Ramos (cell line): ENCODE results near the gene PLD5.
"Not testable (repeated sequence)": the region's sequence is repeated elsewhere in the genome, so short reads cannot be mapped to it uniquely, and the experiment has no call there.

Source experiments
- in situ Hi-C: fragments of 300-500 bp; cut with MboI; formaldehyde crosslinking; loops from one replicate; pipeline ENCODE4 v1.14.3; 2022; ENCODE audit warnings: low sequenced_read_pairs; ENCODE audit not compliant: unreplicated experiment

Gene PLD5

DNA sequence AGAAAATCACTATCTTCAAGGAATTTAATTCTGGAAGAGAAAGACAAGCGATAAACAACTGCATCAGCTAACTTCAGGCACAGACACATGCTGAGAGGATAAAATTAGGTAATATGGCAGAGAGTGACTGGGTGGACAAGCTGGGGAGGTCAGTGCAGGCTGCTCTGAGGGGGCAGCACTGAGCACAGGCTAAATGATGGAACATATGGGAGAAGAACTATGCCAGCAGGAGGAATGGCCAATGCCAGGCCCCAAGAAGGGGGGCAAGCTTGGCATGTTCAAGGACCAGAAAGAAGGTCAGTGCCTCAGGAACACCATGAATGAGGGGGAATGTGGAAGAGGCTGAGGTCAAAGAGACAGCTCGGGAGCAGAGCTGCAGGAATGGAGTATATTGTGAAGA lies 334.9 kb downstream of the PLD5 start:
- in situ Hi-C loops = no loop called here

- in situ Hi-C loops = no loop called here
Observed at GRCh38 chr1:242187816-242188215, 336.7 kb downstream of the PLD5 start.

- in situ Hi-C loops = no loop called here
Observed at GRCh38 chr1:242187171-242187570, 337.3 kb downstream of the PLD5 start.

DNA sequence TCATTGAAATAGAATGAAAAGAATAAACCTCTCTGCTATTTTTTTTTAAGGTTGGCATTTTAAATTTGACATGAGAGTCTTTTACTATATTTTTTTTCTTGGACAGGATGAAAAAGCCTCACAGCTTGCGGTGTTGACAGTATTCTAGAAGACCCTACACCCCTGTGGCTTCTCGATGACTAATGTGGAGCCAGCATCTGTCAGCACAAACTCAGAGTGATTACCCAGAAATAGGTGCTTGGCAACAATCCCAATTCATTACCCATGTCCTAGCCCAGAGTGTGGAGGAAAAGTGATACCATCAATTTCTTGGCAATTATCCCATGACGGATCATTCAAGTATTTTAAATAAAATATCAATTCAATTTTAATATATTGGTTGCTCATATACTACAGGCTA lies 338.8 kb downstream of the PLD5 start:
- in situ Hi-C loops = no loop called here

- in situ Hi-C loops = no loop called here
Observed at GRCh38 chr1:242184955-242185354, 339.5 kb downstream of the PLD5 start.

DNA sequence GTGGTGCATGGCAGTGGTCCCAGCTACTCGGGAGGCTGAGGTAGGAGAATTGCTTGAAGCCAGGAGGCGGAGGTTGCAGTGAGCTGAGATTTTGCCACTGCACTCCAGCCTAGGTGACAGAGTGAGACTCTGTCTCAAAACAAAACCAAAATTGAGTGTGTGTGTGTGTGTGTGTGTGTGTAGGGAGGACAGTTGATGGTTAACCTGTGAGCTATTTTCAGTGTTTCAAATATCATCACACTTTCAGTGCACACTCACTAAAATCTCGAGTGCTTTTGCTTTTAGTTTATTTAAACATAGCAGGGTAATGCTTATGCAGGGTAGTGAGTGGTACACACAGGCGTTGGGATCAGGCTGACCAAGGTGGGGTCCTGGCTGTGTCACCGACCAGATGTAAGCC lies 344.7 kb downstream of the PLD5 start:
- in situ Hi-C loops = not testable (repeated sequence)

DNA sequence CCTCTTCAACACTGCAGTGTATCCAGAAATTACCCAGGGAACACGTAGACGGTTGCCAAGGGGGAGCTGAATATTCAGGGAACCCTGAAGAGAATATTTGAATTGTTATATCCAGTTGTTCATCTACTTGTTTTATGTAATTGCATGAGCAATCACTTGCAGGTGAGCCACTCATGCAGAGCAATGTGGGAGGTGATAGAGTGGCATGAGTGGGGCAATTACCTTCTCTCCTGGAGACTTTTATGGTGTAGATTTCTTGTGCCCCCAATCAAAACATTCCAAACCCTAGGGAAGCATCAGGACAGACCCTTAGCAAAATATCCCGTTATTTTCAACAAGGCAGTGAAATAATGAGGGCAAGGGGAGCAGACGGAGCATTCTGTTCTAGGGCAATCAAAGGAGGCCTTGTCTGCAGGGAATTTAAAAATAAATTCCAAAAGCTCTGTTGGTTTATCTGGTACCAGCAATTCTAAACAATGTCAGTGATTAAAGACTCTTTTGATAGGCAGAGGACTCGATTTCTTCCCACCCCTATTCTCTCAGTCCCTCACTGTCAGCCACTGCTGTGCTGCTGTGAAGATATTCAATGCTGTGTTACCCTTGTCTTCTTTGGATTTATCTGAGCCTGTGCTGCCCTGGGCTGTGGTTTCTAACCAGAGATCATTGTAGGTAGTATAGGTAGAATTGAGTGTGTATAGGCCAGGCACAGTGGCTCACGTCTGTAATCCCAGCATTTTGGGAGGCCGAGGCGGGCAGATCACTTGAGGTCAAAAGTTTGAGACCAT lies 345.4 kb downstream of the PLD5 start:
- in situ Hi-C loops = no loop called here

- in situ Hi-C loops = no loop called here
Observed at GRCh38 chr1:242178436-242178835, 346.1 kb downstream of the PLD5 start.

GRCh38 chr1:242162140-242162539 lies 362.4 kb downstream of the PLD5 start:
- in situ Hi-C loops = no loop called here

DNA sequence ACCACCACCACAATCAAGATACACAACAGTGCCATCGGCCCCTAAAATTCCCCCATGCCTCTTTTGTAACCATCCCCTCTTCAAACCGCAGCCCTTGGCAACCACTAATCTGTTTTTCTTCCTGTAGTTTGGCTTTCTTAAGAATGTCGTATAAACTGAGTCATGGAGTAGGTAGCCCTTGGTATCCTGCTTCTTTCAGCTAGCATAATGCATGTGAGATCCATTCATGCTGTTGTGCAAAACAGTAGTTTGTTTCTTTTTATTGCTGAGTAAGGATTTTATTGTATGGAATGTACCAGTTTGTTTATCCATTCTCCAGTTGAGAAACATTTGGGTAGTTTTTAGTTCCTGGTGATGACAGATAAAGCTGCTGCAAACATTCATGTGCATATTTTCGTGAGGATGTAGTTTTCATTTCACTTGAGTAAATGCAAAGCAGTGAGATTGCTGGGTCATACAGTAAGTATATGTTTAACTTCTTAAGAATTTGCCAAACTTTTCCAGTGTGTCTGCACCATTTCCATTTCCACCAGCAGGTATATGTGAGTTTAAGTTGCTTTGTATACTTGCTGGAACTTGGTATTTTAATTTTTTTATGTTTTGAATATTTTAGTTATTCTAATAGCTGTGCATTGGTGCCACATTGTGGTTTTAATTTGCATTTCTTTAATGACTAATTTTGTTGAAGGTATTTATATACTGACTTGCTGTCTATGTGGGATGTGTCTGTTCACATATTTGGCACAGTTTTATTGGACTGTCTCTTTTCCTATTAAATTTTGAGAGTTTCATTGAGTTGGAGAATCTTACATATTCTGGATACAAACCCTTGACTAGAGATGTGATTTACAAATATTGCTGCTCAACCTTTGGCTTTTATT lies 377.2 kb downstream of the PLD5 start:
- in situ Hi-C loops = no loop called here

GRCh38 chr1:242146652-242147051 lies 377.8 kb downstream of the PLD5 start:
- in situ Hi-C loops = no loop called here

- in situ Hi-C loops = no loop called here
Observed at GRCh38 chr1:242140836-242141235, 383.7 kb downstream of the PLD5 start.

GRCh38 chr1:242139986-242140385 lies 384.5 kb downstream of the PLD5 start:
- in situ Hi-C loops = no loop called here

DNA sequence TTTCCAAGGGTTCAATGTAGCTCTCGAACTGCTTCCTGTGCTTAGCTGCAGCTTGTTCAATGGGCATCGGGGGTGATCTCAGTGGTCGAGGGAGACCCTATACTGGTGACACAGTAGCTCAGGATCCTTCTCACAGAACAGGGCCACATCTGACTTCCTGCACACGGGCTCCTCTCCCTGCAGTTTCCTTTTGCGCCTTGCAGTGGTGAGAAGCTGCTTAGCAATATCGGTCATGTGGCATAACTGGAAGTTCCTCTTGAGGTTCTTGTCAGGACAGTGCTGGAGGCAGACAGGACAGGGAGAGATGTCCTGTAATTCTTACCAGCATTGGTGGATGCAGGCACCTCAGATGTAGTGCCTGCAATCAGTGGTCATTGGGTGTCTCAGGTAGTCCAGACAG lies 385.1 kb downstream of the PLD5 start:
- in situ Hi-C loops = no loop called here

- in situ Hi-C loops = no loop called here
Observed at GRCh38 chr1:242133796-242134195, 390.7 kb downstream of the PLD5 start.

GRCh38 chr1:242133351-242133750 lies 391.1 kb downstream of the PLD5 start:
- in situ Hi-C loops = no loop called here

DNA sequence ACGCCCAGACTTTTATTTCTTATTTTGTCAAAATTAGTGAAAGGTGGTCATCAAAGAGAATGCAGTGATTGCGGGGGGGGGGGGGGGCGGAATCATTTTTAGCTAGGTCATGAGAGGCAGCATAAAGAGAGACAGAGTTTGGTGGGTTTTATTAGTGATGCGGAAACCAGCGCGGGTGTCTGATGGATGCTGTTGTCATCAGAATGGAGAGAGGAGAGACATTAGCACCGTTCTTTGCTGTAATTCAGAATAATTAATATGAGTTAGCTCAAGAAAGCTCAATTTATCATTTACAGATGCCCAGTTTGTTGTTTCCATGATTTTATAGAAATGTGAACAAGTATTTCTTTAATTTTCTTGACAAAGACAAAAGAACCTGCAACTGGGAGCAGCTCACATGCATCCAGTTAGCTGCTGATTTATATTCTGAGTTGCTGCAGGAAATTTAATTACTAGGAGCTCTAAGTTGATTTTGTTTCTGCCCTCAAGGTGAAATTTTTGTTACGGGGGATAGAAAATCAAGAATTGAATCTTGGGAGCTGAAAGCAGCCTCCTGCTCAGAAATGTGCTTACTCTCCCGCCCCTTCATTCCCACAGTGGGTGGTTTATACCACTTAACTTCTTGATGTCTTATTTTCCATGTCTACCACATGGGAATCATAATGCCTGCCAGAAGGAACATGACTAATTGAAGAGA lies 392.2 kb downstream of the PLD5 start:
- in situ Hi-C loops = no loop called here

DNA sequence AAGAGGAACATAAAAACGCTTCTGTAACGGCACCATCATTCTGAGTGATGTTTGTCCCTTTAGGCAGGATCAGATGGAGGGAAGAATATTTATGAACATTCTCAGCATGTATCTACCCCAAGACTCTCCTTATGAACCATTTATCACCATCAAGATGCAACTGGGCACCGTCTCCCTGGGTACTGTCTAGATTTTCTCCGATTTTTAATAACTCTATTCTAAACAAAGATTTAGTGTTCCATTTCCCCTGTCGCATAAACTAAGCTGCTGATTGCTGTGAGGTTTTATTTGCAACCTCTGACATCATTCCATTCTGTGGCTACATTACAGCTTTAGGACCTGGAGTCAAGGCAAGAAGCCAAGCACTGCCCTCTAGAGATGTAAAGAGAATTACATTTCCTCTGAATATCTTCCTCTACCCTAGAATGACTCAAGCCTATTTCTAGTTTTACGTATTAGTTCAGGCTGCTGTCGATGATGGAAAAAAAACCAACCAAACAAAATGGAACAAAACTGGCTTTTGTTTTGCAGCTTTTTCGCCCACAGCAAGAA lies 395.5 kb downstream of the PLD5 start:
- in situ Hi-C loops = no loop called here

DNA sequence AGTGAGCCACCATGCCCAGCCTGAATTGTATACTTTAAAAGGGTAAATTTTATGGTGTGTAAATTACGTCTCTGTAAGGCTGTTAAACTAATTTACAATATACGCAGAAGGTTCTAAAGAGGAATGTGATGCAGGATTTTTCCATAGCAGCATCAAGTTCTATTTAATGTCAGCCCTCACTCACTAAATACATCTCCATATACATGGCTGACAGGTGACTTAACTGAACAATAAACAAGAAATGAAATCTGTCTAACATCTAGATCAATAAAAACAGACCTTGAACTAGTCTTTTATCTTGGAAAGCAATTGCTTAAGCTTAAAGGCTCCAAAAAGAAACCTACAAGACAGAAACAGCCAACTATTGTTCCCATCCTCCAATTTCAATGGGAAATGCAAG lies 404.1 kb downstream of the PLD5 start:
- in situ Hi-C loops = no loop called here

- in situ Hi-C loops = no loop called here
Observed at GRCh38 chr1:242100921-242101320, 423.6 kb downstream of the PLD5 start.

GRCh38 chr1:242097283-242097682 lies 427.2 kb downstream of the PLD5 start:
- in situ Hi-C loops = not testable (repeated sequence)
